ENCODE results near the gene ACSS1. TPM values are rescaled to one million over a fixed set of nuclear protein-coding genes. Genes with fewer than 3 reads are reported as not detected.

The ACSS1 gene
- polyA plus RNA-seq, 2 of the 4 experiments (the other 2 are of a cell fraction), result 7.2 to 7.6 TPM

DNA sequence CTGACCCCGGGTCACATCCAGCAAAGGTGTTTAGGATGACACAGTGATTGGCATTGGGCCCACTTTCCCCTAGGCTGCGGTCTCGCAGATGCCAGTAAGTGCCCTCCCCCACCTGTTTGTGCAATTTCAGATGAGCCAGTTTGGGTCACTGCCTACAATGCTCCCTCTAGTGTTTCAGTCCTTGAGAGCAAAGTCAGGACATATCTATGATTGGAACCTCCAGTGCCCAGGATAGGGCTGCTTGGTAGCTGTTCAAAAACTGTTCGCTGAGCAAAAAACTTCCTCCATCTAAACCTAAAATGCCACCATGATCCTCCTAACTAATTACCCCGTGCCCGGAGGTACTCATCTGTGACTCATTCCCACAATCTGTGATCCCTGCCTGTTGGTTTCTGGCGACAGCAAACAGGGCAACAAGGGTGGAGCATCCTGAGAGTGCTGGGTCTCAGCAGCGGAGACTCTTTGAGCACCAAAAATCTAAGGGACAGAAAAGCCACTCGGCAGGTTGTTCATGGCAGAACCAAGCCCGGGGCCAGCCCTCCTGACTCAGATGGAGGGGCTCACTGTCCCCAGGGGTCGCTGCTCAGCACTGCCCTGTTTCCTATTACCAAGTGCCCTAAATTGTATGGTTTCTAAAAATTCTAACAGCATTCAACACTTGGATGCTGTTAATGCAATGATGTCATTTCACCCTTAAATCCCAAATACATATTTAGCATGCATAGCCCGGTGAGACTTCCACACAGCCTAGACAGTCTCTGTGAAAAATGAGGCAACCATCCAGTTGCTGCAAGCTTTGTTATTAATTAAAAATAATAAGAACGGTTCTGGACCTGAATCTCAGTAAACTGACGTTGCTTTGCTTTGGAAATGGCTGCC lies 19.0 kb upstream of the ACSS1 start:
- POLR2A ChIA-PET, result interaction anchor here (0.6 to 1.2 kb wide), 2 partner anchors 71 to 119 kb away, joined by 3 to 5 read pairs; partner anchors contain the start of gene ENTPD6
- peak; percentile 80 to 89 for DNase-seq (ENCODE audit: low read depth in 1 of 2, low spot score in 1 of 2)

DNA sequence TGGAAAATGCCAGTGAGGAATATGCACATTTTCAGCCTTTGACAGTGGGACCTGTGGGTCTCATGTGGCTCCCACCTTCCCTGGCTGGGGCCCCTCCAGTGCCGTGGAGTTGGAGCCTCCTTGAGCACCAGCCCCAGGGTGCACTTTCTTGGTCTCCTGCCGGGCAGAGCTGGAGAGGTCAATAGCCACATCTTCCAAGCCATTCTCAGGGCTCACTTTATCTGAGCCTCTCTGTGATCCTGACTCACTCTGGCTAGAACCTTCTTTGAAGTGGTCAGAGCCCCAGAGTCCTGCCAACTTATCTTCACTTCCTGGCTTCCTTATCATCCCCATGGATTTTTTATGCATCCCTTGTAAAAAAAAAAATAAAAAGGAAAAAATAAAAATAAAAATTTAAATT lies 18.3 kb upstream of the ACSS1 start:
- Histone ChIP-seq H3K9me3 (no peaks in the 10 kb centered on the region), H3K4me3 (no peak overlapping the region), H3K27ac (peak overlapping the region; percentile 6 to 80; a peak in 5 of 6 replicates), H3K4me1 (peaks cover 48% of the 10 kb centered on the region), H3K4me2 (peak overlapping the region; percentile 75)
- DNase-seq (ENCODE audit: low read depth in 1 of 2, low spot score in 1 of 2), result no peak
- no peak for TF ChIP-seq MAFK (IDR thresholded peaks at IDR 0.05; ENCODE audit: partially characterized antibody)
- TF ChIP-seq, protein P1, sequence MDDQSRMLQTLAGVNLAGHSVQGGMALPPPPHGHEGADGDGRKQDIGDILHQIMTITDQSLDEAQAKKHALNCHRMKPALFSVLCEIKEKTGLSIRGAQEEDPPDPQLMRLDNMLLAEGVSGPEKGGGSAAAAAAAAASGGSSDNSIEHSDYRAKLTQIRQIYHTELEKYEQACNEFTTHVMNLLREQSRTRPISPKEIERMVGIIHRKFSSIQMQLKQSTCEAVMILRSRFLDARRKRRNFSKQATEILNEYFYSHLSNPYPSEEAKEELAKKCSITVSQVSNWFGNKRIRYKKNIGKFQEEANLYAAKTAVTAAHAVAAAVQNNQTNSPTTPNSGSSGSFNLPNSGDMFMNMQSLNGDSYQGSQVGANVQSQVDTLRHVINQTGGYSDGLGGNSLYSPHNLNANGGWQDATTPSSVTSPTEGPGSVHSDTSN (IDR thresholded peaks at IDR 0.05), result no peak
- no peak for TF ChIP-seq KDM1A (IDR thresholded peaks at IDR 0.05; ENCODE audit: low read depth)
- TF ChIP-seq FOXS1 (CRISPR knock-in tag; IDR thresholded peaks at IDR 0.05), result no peak
- TF ChIP-seq POLR2A (IDR thresholded peaks at IDR 0.05; ENCODE audit: low read length), result no peak
- no peak for TF ChIP-seq HEYL (CRISPR knock-in tag; IDR thresholded peaks at IDR 0.05)
- TF ChIP-seq FOSB (CRISPR knock-in tag; IDR thresholded peaks at IDR 0.05), result no peak
- TF ChIP-seq, protein P2, sequence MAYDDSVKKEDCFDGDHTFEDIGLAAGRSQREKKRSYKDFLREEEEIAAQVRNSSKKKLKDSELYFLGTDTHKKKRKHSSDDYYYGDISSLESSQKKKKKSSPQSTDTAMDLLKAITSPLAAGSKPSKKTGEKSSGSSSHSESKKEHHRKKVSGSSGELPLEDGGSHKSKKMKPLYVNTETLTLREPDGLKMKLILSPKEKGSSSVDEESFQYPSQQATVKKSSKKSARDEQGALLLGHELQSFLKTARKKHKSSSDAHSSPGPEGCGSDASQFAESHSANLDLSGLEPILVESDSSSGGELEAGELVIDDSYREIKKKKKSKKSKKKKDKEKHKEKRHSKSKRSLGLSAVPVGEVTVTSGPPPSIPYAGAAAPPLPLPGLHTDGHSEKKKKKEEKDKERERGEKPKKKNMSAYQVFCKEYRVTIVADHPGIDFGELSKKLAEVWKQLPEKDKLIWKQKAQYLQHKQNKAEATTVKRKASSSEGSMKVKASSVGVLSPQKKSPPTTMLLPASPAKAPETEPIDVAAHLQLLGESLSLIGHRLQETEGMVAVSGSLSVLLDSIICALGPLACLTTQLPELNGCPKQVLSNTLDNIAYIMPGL (CRISPR knock-in tag; IDR thresholded peaks at IDR 0.05; ENCODE audit: borderline replicate concordance), result no peak
- TF ChIP-seq KDM5A (IDR thresholded peaks at IDR 0.05), result no peak
- TF ChIP-seq, protein P3, sequence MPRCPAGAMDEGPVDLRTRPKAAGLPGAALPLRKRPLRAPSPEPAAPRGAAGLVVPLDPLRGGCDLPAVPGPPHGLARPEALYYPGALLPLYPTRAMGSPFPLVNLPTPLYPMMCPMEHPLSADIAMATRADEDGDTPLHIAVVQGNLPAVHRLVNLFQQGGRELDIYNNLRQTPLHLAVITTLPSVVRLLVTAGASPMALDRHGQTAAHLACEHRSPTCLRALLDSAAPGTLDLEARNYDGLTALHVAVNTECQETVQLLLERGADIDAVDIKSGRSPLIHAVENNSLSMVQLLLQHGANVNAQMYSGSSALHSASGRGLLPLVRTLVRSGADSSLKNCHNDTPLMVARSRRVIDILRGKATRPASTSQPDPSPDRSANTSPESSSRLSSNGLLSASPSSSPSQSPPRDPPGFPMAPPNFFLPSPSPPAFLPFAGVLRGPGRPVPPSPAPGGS (IDR thresholded peaks at IDR 0.05), result no peak
- TF ChIP-seq POLR2AphosphoS2 (conservative IDR thresholded peaks at IDR 0.05; ENCODE audit: low read length), result no peak
- TF ChIP-seq TFCP2L1 (CRISPR knock-in tag; IDR thresholded peaks at IDR 0.05), result no peak
- TF ChIP-seq SREBF2 (IDR thresholded peaks at IDR 0.05), result no peak
- TF ChIP-seq JUN (IDR thresholded peaks at IDR 0.05), result no peak
- TF ChIP-seq NFE2L2 (conservative IDR thresholded peaks at IDR 0.05; ENCODE audit: low read length), result no peak
- TF ChIP-seq ZSCAN20 (CRISPR knock-in tag; IDR thresholded peaks at IDR 0.05), result no peak
- TF ChIP-seq, protein P4, sequence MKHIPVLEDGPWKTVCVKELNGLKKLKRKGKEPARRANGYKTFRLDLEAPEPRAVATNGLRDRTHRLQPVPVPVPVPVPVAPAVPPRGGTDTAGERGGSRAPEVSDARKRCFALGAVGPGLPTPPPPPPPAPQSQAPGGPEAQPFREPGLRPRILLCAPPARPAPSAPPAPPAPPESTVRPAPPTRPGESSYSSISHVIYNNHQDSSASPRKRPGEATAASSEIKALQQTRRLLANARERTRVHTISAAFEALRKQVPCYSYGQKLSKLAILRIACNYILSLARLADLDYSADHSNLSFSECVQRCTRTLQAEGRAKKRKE (CRISPR knock-in tag; IDR thresholded peaks at IDR 0.05; ENCODE audit: low read depth), result no peak
- TF ChIP-seq TP53 (CRISPR knock-in tag; IDR thresholded peaks at IDR 0.05), result no peak
- TF ChIP-seq MAZ (IDR thresholded peaks at IDR 0.05; ENCODE audit: borderline replicate concordance, low read depth, low read length), result no peak
- TF ChIP-seq ESRRA (IDR thresholded peaks at IDR 0.05; ENCODE audit: borderline replicate concordance, low read length), result no peak
- 73% methylated on average over 2 of the region's 2 CpGs for WGBS (ENCODE audit: missing lambda C conversion rate)
- ATAC-seq, result no peak
- no peak for FAIRE-seq
- ChIA-PET CTCF (interaction anchor here (0.6 to 6.1 kb wide), 8 partner anchors 14 to 171 kb away, joined by 3 to 69 read pairs (median 6); partner anchors contain the start of gene ACSS1), POLR2A (no interaction called here)

More for the DNA sequence above, 19.0 kb upstream of the ACSS1 start:
- WGBS (ENCODE audit: missing lambda C conversion rate), result 15% methylated on average over 14 of the region's 14 CpGs
- Histone ChIP-seq H3K4me3 (peak overlapping the region; percentile 40), H3K4me2 (peak overlapping the region; percentile 75), H3K9me3 (no peaks in the 10 kb centered on the region), H3K4me1 (peaks cover 40% of the 10 kb centered on the region), H3K27ac (peak overlapping the region; percentile 71 to 80)
- CTCF ChIA-PET, result interaction anchor here (0.5 to 6.1 kb wide), 18 partner anchors 13 to 176 kb away, joined by 3 to 69 read pairs (median 4); partner anchors contain the start of genes ACSS1, ENTPD6 and PYGB
- FAIRE-seq, result peak; percentile 74
- no peak for TF ChIP-seq HEYL (CRISPR knock-in tag; IDR thresholded peaks at IDR 0.05)
- no peak for TF ChIP-seq TFCP2L1 (CRISPR knock-in tag; IDR thresholded peaks at IDR 0.05)
- TF ChIP-seq JUNB (IDR thresholded peaks at IDR 0.05), result peak; percentile 25; the same call in 1 of the 2 replicates
- peak; percentile 59 for TF ChIP-seq SMC3 (IDR thresholded peaks at IDR 0.05)
- TF ChIP-seq FOSL2 (IDR thresholded peaks at IDR 0.05), result 0 out of 2 replicates have a peak, but pooled peaks have one; percentile 34
- TF ChIP-seq FOSL2 (CRISPR knock-in tag; IDR thresholded peaks at IDR 0.05), result peak; percentile 45
- peak; percentile 75 to 88 for TF ChIP-seq CEBPB (IDR thresholded peaks at IDR 0.05)
- TF ChIP-seq RARB (CRISPR knock-in tag; IDR thresholded peaks at IDR 0.05), result no peak
- peak in 1 of 2 experiments; percentile 55; a peak in 1 of 5 replicates for TF ChIP-seq JUN (IDR thresholded peaks at IDR 0.05)
- peak in 1 of 2 experiments; percentile 17; a peak in 1 of 5 replicates for TF ChIP-seq EP300 (IDR thresholded peaks at IDR 0.05)
- TF ChIP-seq, protein P5, sequence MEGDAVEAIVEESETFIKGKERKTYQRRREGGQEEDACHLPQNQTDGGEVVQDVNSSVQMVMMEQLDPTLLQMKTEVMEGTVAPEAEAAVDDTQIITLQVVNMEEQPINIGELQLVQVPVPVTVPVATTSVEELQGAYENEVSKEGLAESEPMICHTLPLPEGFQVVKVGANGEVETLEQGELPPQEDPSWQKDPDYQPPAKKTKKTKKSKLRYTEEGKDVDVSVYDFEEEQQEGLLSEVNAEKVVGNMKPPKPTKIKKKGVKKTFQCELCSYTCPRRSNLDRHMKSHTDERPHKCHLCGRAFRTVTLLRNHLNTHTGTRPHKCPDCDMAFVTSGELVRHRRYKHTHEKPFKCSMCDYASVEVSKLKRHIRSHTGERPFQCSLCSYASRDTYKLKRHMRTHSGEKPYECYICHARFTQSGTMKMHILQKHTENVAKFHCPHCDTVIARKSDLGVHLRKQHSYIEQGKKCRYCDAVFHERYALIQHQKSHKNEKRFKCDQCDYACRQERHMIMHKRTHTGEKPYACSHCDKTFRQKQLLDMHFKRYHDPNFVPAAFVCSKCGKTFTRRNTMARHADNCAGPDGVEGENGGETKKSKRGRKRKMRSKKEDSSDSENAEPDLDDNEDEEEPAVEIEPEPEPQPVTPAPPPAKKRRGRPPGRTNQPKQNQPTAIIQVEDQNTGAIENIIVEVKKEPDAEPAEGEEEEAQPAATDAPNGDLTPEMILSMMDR (IDR thresholded peaks at IDR 0.05), result peak; percentile 60
- no peak for TF ChIP-seq RFX5 (IDR thresholded peaks at IDR 0.05)
- peak; percentile 44 to 53; a peak in 3 of 5 replicates for TF ChIP-seq RAD21 (conservative IDR thresholded peaks at IDR 0.05 in 1 of 2, IDR thresholded peaks at IDR 0.05 in 1 of 2)
- ATAC-seq, result peak; percentile 72 to 80

Data from A549 (cell line).